NCI-H2171 (cell line): ENCODE results near the gene LRIG2.
A peak's percentile ranks its signal among the peaks of the same experiment; 100 is the strongest.
"Not testable (repeated sequence)": the region's sequence is repeated elsewhere in the genome, so short reads cannot be mapped to it uniquely, and the experiment has no call there.

Experiments used
- DNase-seq: peaks from one replicate; lab custom pipeline; 2025; lab: John Stamatoyannopoulos, UW

Gene LRIG2

GRCh38 chr1:113126207-113126606, 53.2 kb downstream of the LRIG2 start:
- no peak for DNase-seq

GRCh38 chr1:113128116-113128515, 55.1 kb downstream of the LRIG2 start:
- DNase-seq, result no peak

GRCh38 chr1:113129529-113130185, 56.7 kb downstream of the LRIG2 start:
- no peak for DNase-seq

- no peak for DNase-seq
These were observed 60.0 kb downstream of the LRIG2 start for GRCh38 chr1:113133038-113133437.

- no peak for DNase-seq
These were observed 60.8 kb downstream of the LRIG2 start for GRCh38 chr1:113133759-113134158.

- DNase-seq, result no peak
These were observed 62.5 kb downstream of the LRIG2 start for GRCh38 chr1:113135460-113135859.

- no peak for DNase-seq
These were observed 63.5 kb downstream of the LRIG2 start for GRCh38 chr1:113136476-113136875.

- no peak for DNase-seq
These were observed 64.6 kb downstream of the LRIG2 start for GRCh38 chr1:113137563-113137962.

GRCh38 chr1:113138778-113139177, 65.8 kb downstream of the LRIG2 start:
- no peak for DNase-seq

GRCh38 chr1:113140176-113140575, 67.2 kb downstream of the LRIG2 start:
- no peak for DNase-seq

- DNase-seq, result peak; percentile 51
These were observed 67.8 kb downstream of the LRIG2 start for GRCh38 chr1:113140588-113141446.

GRCh38 chr1:113141650-113142473, 68.9 kb downstream of the LRIG2 start:
- DNase-seq, result no peak

GRCh38 chr1:113142791-113143190, 69.8 kb downstream of the LRIG2 start:
- DNase-seq, result no peak

- DNase-seq, result no peak
These were observed 73.5 kb downstream of the LRIG2 start for GRCh38 chr1:113146242-113147072.

- DNase-seq, result no peak
These were observed 74.2 kb downstream of the LRIG2 start for GRCh38 chr1:113147073-113147625.

- DNase-seq, result no peak
These were observed 74.8 kb downstream of the LRIG2 start for GRCh38 chr1:113147826-113148225.

GRCh38 chr1:113150494-113150893, 77.5 kb downstream of the LRIG2 start:
- DNase-seq, result not testable (repeated sequence)

- no peak for DNase-seq
These were observed 80.3 kb downstream of the LRIG2 start for GRCh38 chr1:113153116-113153803.

- DNase-seq, result no peak
These were observed 83.4 kb downstream of the LRIG2 start for GRCh38 chr1:113156368-113156767.

GRCh38 chr1:113158743-113159142, 85.7 kb downstream of the LRIG2 start:
- DNase-seq, result not testable (repeated sequence)

- DNase-seq, result no peak
These were observed 93.5 kb downstream of the LRIG2 start for GRCh38 chr1:113166473-113166872.
